GM21447 (cell line): ENCODE measurements around the gene GAB3.
"Not testable (repeated sequence)": the region's sequence is repeated elsewhere in the genome, so short reads cannot be mapped to it uniquely, and the experiment has no call there.

ENCODE experiments used
- ATAC-seq: cut with Tn5 transposase; IDR thresholded peaks from one replicate; pipeline ENCODE4 v1.9.1; 2021; ENCODE audit not compliant: unreplicated experiment

Gene GAB3

GRCh38 chrX:154721155-154721554 lies 29.7 kb downstream of the GAB3 start:
- ATAC-seq, result no peak

- ATAC-seq, result no peak
These were observed 30.8 kb downstream of the GAB3 start for GRCh38 chrX:154720067-154720466.

- ATAC-seq, result no peak
These were observed 31.7 kb downstream of the GAB3 start for GRCh38 chrX:154719132-154719675.

GRCh38 chrX:154718616-154719015 lies 32.3 kb downstream of the GAB3 start:
- ATAC-seq, result no peak

- ATAC-seq, result no peak
These were observed 33.1 kb downstream of the GAB3 start for GRCh38 chrX:154717824-154718223.

GRCh38 chrX:154715825-154716224 lies 35.1 kb downstream of the GAB3 start:
- ATAC-seq, result no peak

GRCh38 chrX:154714925-154715324 lies 36.0 kb downstream of the GAB3 start:
- ATAC-seq, result no peak

GRCh38 chrX:154712781-154713740 lies 37.8 kb downstream of the GAB3 start:
- peak; percentile 96 for ATAC-seq

GRCh38 chrX:154711264-154711663 lies 39.6 kb downstream of the GAB3 start:
- ATAC-seq, result no peak

- no peak for ATAC-seq
These were observed 40.6 kb downstream of the GAB3 start for GRCh38 chrX:154710309-154710708.

GRCh38 chrX:154698630-154699248 lies 52.1 kb downstream of the GAB3 start:
- ATAC-seq, result no peak

GRCh38 chrX:154696676-154697045 lies 54.2 kb downstream of the GAB3 start:
- ATAC-seq, result no peak

GRCh38 chrX:154695911-154696675 lies 54.8 kb downstream of the GAB3 start:
- no peak for ATAC-seq

GRCh38 chrX:154693394-154693793 lies 57.5 kb downstream of the GAB3 start:
- ATAC-seq, result no peak

GRCh38 chrX:154690438-154690837 lies 60.4 kb downstream of the GAB3 start:
- not testable (repeated sequence) for ATAC-seq

GRCh38 chrX:154672084-154672483 lies 78.8 kb downstream of the GAB3 start:
- not testable (repeated sequence) for ATAC-seq

GRCh38 chrX:154670848-154671247 lies 80.0 kb downstream of the GAB3 start:
- ATAC-seq, result not testable (repeated sequence)

- ATAC-seq, result no peak
These were observed 89.0 kb downstream of the GAB3 start for GRCh38 chrX:154661899-154662298.

- no peak for ATAC-seq
These were observed 89.7 kb downstream of the GAB3 start for GRCh38 chrX:154661170-154661569.

- no peak for ATAC-seq
These were observed 90.3 kb downstream of the GAB3 start for GRCh38 chrX:154660541-154660940.

- ATAC-seq, result no peak
These were observed 91.9 kb downstream of the GAB3 start for GRCh38 chrX:154658957-154659356.
